ENCODE measurements around the gene SHLD1.

- TF ChIP-seq, protein P1, sequence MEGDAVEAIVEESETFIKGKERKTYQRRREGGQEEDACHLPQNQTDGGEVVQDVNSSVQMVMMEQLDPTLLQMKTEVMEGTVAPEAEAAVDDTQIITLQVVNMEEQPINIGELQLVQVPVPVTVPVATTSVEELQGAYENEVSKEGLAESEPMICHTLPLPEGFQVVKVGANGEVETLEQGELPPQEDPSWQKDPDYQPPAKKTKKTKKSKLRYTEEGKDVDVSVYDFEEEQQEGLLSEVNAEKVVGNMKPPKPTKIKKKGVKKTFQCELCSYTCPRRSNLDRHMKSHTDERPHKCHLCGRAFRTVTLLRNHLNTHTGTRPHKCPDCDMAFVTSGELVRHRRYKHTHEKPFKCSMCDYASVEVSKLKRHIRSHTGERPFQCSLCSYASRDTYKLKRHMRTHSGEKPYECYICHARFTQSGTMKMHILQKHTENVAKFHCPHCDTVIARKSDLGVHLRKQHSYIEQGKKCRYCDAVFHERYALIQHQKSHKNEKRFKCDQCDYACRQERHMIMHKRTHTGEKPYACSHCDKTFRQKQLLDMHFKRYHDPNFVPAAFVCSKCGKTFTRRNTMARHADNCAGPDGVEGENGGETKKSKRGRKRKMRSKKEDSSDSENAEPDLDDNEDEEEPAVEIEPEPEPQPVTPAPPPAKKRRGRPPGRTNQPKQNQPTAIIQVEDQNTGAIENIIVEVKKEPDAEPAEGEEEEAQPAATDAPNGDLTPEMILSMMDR (conservative IDR thresholded peaks at IDR 0.05; ENCODE audit: low read depth in 2 of 2) = no peak
- no peak for TF ChIP-seq EZH2phosphoT487 (IDR thresholded peaks at IDR 0.05; ENCODE audit: unreplicated experiment)
- TF ChIP-seq JUNB (IDR thresholded peaks at IDR 0.05; ENCODE audit: unreplicated experiment) = no peak
- no peak for TF ChIP-seq EZH2 (IDR thresholded peaks at IDR 0.05; ENCODE audit: low read depth, unreplicated experiment)
- TF ChIP-seq, protein P2, sequence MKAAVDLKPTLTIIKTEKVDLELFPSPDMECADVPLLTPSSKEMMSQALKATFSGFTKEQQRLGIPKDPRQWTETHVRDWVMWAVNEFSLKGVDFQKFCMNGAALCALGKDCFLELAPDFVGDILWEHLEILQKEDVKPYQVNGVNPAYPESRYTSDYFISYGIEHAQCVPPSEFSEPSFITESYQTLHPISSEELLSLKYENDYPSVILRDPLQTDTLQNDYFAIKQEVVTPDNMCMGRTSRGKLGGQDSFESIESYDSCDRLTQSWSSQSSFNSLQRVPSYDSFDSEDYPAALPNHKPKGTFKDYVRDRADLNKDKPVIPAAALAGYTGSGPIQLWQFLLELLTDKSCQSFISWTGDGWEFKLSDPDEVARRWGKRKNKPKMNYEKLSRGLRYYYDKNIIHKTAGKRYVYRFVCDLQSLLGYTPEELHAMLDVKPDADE (IDR thresholded peaks at IDR 0.05) = no peak
- no peak for TF ChIP-seq POLR2AphosphoS5 (IDR thresholded peaks at IDR 0.05; ENCODE audit: low read depth)
- no peak for TF ChIP-seq CREB1 (CRISPR knock-in tag; IDR thresholded peaks at IDR 0.05; ENCODE audit: low read depth)
- TF ChIP-seq, protein P3, sequence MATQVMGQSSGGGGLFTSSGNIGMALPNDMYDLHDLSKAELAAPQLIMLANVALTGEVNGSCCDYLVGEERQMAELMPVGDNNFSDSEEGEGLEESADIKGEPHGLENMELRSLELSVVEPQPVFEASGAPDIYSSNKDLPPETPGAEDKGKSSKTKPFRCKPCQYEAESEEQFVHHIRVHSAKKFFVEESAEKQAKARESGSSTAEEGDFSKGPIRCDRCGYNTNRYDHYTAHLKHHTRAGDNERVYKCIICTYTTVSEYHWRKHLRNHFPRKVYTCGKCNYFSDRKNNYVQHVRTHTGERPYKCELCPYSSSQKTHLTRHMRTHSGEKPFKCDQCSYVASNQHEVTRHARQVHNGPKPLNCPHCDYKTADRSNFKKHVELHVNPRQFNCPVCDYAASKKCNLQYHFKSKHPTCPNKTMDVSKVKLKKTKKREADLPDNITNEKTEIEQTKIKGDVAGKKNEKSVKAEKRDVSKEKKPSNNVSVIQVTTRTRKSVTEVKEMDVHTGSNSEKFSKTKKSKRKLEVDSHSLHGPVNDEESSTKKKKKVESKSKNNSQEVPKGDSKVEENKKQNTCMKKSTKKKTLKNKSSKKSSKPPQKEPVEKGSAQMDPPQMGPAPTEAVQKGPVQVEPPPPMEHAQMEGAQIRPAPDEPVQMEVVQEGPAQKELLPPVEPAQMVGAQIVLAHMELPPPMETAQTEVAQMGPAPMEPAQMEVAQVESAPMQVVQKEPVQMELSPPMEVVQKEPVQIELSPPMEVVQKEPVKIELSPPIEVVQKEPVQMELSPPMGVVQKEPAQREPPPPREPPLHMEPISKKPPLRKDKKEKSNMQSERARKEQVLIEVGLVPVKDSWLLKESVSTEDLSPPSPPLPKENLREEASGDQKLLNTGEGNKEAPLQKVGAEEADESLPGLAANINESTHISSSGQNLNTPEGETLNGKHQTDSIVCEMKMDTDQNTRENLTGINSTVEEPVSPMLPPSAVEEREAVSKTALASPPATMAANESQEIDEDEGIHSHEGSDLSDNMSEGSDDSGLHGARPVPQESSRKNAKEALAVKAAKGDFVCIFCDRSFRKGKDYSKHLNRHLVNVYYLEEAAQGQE (IDR thresholded peaks at IDR 0.05; ENCODE audit: unreplicated experiment) = no peak
- TF ChIP-seq NANOG (IDR thresholded peaks at IDR 0.05; ENCODE audit: borderline replicate concordance) = no peak
- TF ChIP-seq ZNF331 (CRISPR knock-in tag; IDR thresholded peaks at IDR 0.05; ENCODE audit: low read depth) = no peak
- no peak for TF ChIP-seq STAT1 (IDR thresholded peaks at IDR 0.05; ENCODE audit: unreplicated experiment)
- no peak for TF ChIP-seq ZNF114 (CRISPR knock-in tag; IDR thresholded peaks at IDR 0.05)
- TF ChIP-seq, protein P4, sequence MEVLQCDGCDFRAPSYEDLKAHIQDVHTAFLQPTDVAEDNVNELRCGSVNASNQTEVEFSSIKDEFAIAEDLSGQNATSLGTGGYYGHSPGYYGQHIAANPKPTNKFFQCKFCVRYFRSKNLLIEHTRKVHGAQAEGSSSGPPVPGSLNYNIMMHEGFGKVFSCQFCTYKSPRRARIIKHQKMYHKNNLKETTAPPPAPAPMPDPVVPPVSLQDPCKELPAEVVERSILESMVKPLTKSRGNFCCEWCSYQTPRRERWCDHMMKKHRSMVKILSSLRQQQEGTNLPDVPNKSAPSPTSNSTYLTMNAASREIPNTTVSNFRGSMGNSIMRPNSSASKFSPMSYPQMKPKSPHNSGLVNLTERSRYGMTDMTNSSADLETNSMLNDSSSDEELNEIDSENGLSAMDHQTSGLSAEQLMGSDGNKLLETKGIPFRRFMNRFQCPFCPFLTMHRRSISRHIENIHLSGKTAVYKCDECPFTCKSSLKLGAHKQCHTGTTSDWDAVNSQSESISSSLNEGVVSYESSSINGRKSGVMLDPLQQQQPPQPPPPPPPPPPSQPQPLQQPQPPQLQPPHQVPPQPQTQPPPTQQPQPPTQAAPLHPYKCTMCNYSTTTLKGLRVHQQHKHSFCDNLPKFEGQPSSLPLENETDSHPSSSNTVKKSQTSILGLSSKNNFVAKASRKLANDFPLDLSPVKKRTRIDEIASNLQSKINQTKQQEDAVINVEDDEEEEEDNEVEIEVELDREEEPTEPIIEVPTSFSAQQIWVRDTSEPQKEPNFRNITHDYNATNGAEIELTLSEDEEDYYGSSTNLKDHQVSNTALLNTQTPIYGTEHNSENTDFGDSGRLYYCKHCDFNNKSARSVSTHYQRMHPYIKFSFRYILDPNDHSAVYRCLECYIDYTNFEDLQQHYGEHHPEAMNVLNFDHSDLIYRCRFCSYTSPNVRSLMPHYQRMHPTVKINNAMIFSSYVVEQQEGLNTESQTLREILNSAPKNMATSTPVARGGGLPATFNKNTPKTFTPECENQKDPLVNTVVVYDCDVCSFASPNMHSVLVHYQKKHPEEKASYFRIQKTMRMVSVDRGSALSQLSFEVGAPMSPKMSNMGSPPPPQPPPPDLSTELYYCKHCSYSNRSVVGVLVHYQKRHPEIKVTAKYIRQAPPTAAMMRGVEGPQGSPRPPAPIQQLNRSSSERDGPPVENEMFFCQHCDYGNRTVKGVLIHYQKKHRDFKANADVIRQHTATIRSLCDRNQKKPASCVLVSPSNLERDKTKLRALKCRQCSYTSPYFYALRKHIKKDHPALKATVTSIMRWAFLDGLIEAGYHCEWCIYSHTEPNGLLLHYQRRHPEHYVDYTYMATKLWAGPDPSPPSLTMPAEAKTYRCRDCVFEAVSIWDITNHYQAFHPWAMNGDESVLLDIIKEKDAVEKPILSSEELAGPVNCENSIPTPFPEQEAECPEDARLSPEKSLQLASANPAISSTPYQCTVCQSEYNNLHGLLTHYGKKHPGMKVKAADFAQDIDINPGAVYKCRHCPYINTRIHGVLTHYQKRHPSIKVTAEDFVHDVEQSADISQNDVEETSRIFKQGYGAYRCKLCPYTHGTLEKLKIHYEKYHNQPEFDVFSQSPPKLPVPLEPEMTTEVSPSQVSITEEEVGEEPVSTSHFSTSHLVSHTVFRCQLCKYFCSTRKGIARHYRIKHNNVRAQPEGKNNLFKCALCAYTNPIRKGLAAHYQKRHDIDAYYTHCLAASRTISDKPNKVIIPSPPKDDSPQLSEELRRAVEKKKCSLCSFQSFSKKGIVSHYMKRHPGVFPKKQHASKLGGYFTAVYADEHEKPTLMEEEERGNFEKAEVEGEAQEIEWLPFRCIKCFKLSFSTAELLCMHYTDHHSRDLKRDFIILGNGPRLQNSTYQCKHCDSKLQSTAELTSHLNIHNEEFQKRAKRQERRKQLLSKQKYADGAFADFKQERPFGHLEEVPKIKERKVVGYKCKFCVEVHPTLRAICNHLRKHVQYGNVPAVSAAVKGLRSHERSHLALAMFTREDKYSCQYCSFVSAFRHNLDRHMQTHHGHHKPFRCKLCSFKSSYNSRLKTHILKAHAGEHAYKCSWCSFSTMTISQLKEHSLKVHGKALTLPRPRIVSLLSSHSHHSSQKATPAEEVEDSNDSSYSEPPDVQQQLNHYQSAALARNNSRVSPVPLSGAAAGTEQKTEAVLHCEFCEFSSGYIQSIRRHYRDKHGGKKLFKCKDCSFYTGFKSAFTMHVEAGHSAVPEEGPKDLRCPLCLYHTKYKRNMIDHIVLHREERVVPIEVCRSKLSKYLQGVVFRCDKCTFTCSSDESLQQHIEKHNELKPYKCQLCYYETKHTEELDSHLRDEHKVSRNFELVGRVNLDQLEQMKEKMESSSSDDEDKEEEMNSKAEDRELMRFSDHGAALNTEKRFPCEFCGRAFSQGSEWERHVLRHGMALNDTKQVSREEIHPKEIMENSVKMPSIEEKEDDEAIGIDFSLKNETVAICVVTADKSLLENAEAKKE (CRISPR knock-in tag; IDR thresholded peaks at IDR 0.05) = no peak
These were observed 4.7 kb upstream of the SHLD1 start for GRCh38 chr20:5745416-5746030.
